Liver (tissue), 3 donors: Measurements from ENCODE around the gene ASB12.
"Not testable (repeated sequence)": the region's sequence is repeated elsewhere in the genome, so short reads cannot be mapped to it uniquely, and the experiment has no call there.

Experiments
- EGR1 ChIP-seq, 2 donors: IDR thresholded peaks; 2 replicates each; pipeline ENCODE4 v1.6.1; 2016 to 2018; ENCODE audit warnings: antibody characterized with exemption in 2 of 2, low read depth in 2 of 2
- GABPA ChIP-seq, 2 donors: IDR thresholded peaks in 1 of 2; conservative IDR thresholded peaks in 1 of 2; 2 replicates each; pipeline ENCODE4 v1.6.1; 2016; ENCODE audit warnings: antibody characterized with exemption in 2 of 2, mild to moderate bottlenecking in 1 of 2, moderate library complexity in 1 of 2
- HNF4A ChIP-seq, 2 donors: conservative IDR thresholded peaks; 2 replicates each; pipeline ENCODE4 v1.6.1; 2016; ENCODE audit warnings: antibody characterized with exemption in 2 of 2, mild to moderate bottlenecking in 2 of 2
- NR2F2 ChIP-seq: IDR thresholded peaks from 2 replicates; pipeline ENCODE4 v1.6.1; 2016; ENCODE audit warnings: antibody characterized with exemption
- RAD21 ChIP-seq, 2 donors: IDR thresholded peaks; 2 replicates each; pipeline ENCODE4 v1.6.1; 2016; ENCODE audit warnings: antibody characterized with exemption in 2 of 2, mild to moderate bottlenecking in 2 of 2
- SP1 ChIP-seq: IDR thresholded peaks from 2 replicates; pipeline ENCODE4 v1.6.1; 2018; ENCODE audit warnings: antibody characterized with exemption, mild to moderate bottlenecking
- TAF1 ChIP-seq: conservative IDR thresholded peaks from 2 replicates; pipeline ENCODE4 v1.6.1; 2016; ENCODE audit warnings: antibody characterized with exemption, mild to moderate bottlenecking
- YY1 ChIP-seq: IDR thresholded peaks from 2 replicates; pipeline ENCODE4 v1.6.1; 2016; ENCODE audit warnings: antibody characterized with exemption, mild to moderate bottlenecking
- TF ChIP-seq, protein P1 (sequence below): fragments of 150-350 bp; IDR thresholded peaks from 2 replicates; pipeline ENCODE4 v1.5.1; 2017; ENCODE audit warnings: improper control_type of control experiment, low read depth, low read length; ENCODE audit not compliant: missing input control
- TF ChIP-seq, protein P2 (sequence below): IDR thresholded peaks from 2 replicates; pipeline ENCODE4 v1.6.1; 2016; ENCODE audit warnings: antibody characterized with exemption
- TF ChIP-seq, protein P3 (sequence below): IDR thresholded peaks from 2 replicates; pipeline ENCODE4 v1.6.1; 2016; ENCODE audit warnings: antibody characterized with exemption, mild to moderate bottlenecking
- TF ChIP-seq, protein P4 (sequence below): IDR thresholded peaks from 2 replicates; pipeline ENCODE4 v1.6.1; 2016; ENCODE audit warnings: antibody characterized with exemption
- donor health status: healthy.
- donor health status: healthy.

DNA sequence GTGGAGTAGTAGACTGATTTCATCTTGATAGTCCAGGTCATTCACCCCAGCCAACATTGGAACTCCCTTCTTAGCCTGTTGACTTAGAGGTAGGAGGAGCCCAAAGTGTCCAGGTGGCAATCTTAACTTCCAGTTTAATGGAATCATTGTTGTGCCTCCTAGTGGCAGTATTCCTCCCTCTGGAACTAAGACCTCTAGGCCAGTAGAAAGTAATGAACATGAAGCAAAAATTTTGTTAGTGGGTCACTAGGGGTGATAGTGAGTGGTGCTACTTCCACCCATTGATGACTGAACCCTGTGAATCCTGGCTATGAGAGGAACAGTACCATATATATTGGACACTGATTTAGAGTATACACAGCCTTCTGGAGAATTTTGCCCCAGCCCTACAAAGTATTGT, 16.4 kb downstream of the ASB12 start:
- not testable (repeated sequence) for TF ChIP-seq SP1; EGR1 (IDR thresholded peaks at IDR 0.05; ENCODE audit: low read depth in 2 of 2); YY1; NR2F2; HNF4A (conservative IDR thresholded peaks at IDR 0.05); TAF1; GABPA (IDR thresholded peaks at IDR 0.05 in 1 of 2, conservative IDR thresholded peaks at IDR 0.05 in 1 of 2)
- TF ChIP-seq, protein P1, sequence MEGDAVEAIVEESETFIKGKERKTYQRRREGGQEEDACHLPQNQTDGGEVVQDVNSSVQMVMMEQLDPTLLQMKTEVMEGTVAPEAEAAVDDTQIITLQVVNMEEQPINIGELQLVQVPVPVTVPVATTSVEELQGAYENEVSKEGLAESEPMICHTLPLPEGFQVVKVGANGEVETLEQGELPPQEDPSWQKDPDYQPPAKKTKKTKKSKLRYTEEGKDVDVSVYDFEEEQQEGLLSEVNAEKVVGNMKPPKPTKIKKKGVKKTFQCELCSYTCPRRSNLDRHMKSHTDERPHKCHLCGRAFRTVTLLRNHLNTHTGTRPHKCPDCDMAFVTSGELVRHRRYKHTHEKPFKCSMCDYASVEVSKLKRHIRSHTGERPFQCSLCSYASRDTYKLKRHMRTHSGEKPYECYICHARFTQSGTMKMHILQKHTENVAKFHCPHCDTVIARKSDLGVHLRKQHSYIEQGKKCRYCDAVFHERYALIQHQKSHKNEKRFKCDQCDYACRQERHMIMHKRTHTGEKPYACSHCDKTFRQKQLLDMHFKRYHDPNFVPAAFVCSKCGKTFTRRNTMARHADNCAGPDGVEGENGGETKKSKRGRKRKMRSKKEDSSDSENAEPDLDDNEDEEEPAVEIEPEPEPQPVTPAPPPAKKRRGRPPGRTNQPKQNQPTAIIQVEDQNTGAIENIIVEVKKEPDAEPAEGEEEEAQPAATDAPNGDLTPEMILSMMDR, result peak; percentile 7
- TF ChIP-seq RAD21 (IDR thresholded peaks at IDR 0.05), result peak; percentile 34 to 70
- TF ChIP-seq, protein P2, sequence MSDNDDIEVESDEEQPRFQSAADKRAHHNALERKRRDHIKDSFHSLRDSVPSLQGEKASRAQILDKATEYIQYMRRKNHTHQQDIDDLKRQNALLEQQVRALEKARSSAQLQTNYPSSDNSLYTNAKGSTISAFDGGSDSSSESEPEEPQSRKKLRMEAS, result not testable (repeated sequence)
- TF ChIP-seq, protein P3, sequence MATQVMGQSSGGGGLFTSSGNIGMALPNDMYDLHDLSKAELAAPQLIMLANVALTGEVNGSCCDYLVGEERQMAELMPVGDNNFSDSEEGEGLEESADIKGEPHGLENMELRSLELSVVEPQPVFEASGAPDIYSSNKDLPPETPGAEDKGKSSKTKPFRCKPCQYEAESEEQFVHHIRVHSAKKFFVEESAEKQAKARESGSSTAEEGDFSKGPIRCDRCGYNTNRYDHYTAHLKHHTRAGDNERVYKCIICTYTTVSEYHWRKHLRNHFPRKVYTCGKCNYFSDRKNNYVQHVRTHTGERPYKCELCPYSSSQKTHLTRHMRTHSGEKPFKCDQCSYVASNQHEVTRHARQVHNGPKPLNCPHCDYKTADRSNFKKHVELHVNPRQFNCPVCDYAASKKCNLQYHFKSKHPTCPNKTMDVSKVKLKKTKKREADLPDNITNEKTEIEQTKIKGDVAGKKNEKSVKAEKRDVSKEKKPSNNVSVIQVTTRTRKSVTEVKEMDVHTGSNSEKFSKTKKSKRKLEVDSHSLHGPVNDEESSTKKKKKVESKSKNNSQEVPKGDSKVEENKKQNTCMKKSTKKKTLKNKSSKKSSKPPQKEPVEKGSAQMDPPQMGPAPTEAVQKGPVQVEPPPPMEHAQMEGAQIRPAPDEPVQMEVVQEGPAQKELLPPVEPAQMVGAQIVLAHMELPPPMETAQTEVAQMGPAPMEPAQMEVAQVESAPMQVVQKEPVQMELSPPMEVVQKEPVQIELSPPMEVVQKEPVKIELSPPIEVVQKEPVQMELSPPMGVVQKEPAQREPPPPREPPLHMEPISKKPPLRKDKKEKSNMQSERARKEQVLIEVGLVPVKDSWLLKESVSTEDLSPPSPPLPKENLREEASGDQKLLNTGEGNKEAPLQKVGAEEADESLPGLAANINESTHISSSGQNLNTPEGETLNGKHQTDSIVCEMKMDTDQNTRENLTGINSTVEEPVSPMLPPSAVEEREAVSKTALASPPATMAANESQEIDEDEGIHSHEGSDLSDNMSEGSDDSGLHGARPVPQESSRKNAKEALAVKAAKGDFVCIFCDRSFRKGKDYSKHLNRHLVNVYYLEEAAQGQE, result not testable (repeated sequence)
- TF ChIP-seq, protein P4, sequence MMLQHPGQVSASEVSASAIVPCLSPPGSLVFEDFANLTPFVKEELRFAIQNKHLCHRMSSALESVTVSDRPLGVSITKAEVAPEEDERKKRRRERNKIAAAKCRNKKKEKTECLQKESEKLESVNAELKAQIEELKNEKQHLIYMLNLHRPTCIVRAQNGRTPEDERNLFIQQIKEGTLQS, result not testable (repeated sequence)
